ENCODE data around the gene SPIRE1.

The SPIRE1 gene

DNA sequence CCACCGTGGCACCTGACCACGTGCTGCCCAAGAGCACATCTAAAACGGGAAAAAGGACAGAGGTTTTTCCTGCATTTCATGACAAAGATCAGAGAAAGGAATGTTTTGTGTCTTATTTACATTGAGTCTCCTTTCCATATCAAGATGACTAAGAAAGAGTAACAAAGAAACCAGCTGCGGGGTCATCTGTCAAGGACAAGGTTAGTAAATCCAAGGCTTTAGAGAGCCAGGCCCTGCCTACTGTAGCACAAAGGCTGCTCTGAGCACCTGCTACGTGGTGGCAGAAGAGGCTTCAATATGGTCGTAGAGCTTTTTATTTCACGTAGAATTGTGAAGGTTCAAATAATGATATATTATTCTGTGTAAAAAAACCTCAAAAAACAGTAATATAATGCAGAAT, 199.1 kb downstream of the SPIRE1 start:
- in situ Hi-C loops (cut with MboI; ENCODE audit: low sequenced_read_pairs) = no loop called here

DNA sequence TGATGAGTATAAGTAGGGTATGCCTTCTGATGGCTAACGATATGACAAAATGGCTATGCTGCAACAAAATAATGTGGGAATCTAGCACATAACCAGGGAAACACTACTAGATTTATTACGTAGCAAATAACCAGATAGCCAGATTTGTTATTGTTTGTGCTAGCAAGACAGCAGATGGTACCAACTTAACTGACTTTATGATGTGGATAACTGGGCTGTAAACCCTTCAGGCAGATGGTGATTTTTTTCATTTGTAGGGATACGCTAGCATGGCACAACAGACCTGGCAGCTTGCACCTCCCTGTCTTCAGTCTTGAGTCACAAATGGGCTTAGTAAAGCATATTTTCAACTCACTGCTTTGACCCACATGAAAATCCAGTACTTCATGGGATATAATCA, 201.5 kb downstream of the SPIRE1 start:
- in situ Hi-C loops (cut with MboI; ENCODE audit: low sequenced_read_pairs) = no loop called here

DNA sequence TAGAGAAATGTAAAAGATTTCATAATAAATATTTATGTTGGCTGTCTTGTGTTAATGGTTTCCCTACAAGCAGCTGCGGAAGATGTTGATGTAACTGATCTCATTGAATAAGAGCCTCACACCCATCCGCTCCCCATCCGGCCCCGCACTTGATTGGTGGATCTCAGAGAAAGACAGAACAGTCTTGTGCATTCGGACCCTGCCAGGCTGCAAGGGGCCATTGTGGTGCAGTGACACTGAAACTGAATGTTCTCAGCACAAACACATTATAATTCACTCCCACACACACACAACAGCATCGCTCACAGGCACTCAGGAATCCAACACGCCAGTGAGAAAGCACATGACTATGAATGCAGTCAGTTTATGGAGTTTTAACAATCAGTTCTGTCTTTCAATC, 202.4 kb downstream of the SPIRE1 start:
- in situ Hi-C loops (cut with MboI; ENCODE audit: low sequenced_read_pairs) = no loop called here

DNA sequence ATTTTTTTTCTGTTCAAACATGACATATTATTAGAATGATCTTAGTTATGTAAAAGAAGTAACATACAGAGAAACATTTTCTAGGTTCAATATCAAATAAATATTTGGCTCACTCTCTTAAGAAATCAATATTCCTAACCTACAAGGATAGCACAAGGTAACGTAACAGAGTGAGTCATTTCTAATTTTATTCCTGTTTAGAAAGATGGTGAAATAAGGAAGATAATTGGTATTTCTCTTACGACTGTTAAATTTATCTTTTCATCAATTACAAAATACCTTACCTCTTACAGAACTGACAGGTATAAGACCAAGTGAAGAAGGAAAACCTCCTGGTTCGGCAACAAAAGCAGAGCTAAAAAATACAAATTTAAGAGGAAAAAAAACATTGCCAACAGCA, 205.1 kb downstream of the SPIRE1 start:
- in situ Hi-C loops (cut with MboI; ENCODE audit: low sequenced_read_pairs) = no loop called here

DNA sequence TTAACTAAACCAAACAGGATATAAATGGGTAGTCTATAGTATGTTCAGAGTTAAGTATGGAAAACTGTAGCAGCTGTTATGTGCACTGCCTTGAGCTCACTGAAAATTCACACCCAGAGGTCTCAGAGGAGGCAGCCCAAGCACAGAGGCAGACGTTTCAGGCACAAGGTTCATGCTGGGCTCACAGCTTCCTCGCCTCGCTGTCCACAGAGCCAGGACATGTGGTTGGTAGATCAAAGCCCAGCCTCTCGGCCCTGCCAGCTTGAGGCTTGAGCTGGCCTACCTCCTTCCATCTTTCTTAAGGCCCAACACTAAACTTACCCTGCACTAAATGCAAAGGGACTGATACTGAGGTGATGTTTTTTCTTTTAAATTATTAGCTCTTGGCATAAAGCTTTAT, 206.5 kb downstream of the SPIRE1 start:
- in situ Hi-C loops (cut with MboI; ENCODE audit: low sequenced_read_pairs) = no loop called here

DNA sequence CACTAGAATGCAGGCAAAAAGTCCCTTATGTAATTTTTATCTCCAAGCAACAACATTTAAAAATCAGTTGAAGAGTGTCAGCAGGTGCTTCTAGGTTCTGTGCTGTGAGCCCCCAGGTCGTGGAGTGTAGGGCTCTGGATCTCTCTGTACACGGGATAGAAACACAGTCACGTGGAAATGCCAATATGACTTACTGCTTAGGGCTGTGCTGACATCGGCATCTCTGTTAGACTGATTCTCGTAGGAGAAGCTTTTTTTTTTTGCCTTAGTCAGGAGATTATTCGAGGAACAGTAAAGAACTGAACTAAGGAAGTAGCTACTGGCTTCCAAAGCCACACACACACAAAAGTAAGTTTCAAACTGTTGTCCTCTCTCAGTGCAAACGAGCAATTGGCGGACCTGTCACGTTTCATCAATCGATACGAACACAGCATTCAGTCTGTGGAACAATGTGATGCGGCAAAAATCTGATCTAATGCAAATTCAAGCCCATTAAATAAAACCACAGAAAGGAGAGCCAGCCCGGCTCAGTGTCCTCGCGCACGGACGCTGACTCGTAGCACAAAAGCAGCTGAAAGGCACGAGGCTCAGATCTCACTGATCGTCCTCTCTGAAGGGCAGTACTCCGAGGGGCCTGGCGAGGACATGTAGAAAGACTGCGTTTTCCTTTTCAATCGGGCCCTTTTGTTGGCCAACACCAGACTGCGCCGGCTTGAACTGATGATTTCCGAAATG, 208.7 kb downstream of the SPIRE1 start:
- in situ Hi-C loops (cut with MboI; ENCODE audit: low sequenced_read_pairs) = no loop called here

DNA sequence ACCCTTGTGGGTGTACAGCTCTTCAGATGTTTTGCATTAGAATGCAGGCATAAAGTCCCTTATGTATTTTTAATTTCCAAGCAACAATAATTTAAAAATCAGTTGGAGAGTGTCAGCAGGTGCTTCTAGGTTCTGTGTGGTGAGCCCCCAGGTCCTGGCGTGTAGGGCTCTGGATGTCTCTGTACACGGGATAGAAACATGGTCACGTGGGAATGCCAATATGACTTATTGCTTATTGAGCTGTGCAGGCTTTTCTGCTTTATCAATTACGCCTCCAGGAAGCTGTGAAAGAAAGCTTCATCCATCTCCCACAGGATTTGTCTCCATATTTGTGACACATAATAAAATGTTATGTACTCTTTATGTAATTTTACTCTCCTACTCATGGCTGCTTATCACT, 212.4 kb downstream of the SPIRE1 start:
- in situ Hi-C loops (cut with MboI; ENCODE audit: low sequenced_read_pairs) = no loop called here

DNA sequence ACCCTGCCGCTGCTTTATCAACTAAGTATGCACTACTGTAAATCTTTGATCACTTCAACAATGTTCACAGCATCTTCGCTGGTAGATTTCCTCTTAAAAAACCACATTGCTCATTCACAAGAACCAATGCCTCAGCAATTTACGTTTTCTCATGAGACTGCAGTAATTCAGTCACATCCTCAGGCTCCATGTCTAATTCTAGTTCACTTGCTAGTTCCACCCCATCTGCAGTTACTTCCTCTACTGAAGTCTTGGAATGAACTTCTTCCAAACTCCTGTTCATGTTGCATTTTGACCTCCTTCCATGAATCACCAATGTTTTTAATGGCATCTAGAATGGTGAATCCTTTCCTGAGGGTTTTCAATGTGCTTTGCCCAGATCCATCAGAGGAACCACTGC, 214.4 kb downstream of the SPIRE1 start:
- in situ Hi-C loops (cut with MboI; ENCODE audit: low sequenced_read_pairs) = no loop called here

DNA sequence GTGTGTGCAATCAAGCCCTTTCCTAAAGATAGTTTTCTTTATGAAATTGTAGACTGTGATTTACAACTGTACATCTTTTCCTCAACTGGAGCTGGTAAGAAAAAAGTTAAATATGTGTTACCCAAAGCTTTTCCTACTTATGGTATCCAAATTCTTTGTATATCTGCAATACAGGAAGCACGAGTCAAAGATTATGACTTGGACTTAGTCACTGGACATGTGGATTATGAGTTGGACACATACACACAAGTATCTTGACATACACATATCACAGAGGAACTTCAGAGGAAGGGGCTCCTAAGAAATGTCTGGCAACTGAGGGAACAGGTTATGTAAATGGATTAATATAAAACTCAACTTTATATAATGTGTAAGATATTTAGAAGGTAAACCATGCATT, 215.0 kb downstream of the SPIRE1 start:
- in situ Hi-C loops (cut with MboI; ENCODE audit: low sequenced_read_pairs) = no loop called here

DNA sequence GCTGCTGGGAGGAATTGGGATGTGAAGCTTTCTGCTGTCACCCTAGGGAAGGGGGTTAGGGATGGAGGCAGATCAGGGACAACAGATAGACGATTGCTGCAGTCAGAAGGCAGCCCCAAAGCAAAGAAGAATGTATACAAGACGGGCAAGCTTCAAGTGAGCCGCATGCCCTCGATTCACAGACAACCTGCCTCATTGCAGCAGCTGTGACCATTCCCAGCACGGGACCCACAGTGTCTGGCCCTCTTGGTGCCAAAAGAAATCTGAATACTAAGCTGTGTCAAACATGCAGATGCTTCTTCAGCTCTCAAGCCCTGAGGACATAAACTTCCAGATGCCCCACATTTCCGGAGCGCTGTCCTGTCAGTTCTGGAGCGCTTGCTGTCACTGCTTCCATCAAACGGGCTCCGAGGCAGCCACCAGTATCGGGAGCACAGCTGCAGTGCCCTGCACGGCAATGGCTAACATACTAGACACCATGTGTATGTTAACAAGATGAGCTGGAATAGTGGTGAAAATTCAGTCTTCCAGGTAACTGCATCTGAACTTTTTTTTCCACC, 216.4 kb downstream of the SPIRE1 start:
- in situ Hi-C loops (cut with MboI; ENCODE audit: low sequenced_read_pairs) = no loop called here

DNA sequence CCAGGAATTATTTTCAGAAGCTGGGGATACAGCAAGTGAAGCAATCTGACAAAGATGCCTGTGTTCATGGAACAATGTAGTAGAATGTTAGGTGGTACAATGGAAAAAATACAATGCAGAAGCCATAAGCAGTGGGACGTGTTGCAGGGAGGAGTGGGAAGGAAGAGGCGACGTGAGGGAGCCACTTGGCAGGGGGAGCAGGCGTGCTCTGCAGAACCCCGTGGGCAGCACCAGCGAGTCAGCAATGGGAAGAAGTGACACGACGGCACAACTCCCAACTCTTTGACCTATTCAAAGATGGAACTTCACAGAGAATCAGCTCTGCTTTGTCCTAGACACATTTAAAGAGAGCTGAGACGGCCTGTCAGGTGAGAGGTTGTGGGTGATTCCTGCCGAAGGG, 219.7 kb downstream of the SPIRE1 start:
- in situ Hi-C loops (cut with MboI; ENCODE audit: low sequenced_read_pairs) = no loop called here

DNA sequence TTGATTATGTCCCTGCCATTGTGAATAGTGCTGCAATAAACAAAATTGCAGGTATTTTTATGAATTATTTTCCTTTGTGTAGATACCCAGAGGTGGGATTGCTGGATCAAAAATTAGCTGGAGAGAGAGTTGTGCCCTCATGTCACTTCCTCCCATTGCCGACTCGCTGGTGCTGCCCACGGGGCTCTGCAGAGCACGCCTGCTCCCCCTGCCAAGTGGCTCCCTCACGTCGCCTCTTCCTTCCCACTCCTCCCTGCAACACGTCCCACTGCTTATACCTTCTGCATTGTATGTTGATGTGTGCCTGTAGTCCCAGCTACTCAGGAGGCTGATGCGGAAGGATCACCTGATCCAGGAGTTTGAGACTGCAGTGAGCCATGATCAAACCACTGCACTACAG, 222.0 kb downstream of the SPIRE1 start:
- in situ Hi-C loops (cut with MboI; ENCODE audit: low sequenced_read_pairs) = no loop called here

DNA sequence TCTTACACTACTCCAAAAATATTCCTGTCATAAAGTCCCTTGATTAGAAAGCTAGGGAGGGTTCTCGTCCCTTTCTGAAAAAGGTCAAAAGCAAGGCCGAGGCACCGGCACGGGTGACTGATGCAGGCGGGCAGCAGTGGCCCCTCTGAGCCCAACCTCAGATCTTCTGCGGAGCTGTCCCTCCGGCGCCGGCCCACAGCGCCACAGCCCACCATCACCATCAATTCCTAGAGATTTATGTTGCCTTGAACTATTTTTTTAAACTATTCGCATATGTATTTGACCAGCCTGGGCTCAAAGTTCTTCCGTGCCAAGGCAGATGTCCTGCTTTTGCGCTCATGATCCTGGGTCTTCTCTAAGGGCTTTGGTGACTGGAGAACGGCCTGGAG, 223.4 kb downstream of the SPIRE1 start:
- in situ Hi-C loops (cut with MboI; ENCODE audit: low sequenced_read_pairs) = no loop called here

DNA sequence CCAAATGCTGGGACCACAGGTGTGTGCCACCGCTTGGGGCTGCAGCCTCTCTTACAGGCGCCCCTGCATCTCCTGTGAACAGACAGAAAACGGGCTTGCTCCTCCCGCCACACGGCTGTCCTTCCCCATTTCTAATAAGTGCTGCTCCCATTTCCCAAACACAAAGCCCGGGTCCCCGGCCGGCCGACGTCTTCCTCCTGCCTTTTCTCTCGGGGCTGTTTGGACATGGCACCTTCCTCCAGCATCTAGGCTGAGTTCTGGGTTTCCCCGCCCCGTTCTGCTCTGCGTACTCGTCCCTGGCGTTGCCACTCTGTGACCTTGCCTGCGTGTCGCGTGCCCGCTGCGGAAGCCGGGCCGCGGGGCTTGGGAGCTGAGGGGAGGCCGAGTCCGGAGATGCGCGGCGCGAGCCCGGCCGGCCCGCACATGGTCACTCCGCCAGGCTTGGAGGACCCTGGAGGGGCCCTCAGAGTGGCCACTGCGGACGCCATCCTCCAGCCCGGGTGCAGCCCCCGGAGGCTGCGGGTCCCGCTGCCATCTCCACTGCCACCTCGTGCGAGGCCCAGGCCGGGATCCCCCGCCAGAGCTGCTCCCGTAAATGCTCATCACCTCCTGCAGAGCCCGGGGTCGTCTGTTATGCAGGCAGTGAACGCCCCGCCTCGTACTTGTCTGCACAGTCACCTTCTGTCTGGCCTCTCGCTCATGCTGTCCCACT, 223.9 kb downstream of the SPIRE1 start:
- in situ Hi-C loops (cut with MboI; ENCODE audit: low sequenced_read_pairs) = no loop called here

DNA sequence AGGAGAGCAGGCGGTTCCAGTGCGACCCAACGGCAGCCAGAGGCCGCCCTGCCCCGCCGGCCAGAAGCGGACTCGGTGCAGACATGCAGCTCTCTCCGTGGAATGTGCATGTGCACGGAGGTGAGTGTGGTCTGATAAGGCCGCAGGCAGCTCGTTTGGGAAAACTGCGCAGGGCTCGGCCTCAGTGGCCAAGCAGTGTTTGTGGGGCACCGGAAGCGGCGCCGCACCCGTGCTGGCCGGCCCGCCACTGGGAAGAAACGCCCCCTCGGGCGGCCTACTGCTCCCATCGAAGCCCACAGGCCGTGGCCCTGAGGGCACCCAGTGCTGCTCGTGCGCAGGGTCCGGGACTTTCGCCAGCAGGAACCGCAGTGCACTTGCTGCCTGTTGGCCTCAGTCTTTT, 225.0 kb downstream of the SPIRE1 start:
- in situ Hi-C loops (cut with MboI; ENCODE audit: low sequenced_read_pairs) = no loop called here

DNA sequence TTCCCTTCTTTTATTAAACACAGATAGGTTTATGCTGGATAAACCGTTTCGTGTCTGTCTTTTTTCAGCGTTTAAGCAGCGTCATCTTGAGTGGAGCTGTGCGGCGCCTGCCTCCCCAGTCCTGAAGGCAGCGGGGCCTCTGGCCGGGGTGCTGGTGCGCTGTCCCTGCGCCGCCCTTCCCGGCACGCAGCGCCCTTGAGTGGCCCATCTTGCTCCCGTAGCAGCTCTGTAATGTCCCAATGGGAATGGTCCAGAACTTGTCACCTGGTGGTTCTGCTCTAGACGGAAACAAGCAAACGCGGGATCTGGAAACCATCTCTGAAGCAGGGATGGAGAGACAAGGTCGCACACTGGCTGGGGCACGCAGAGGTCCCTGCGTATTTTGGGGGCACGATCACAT, 225.7 kb downstream of the SPIRE1 start:
- in situ Hi-C loops (cut with MboI; ENCODE audit: low sequenced_read_pairs) = no loop called here

DNA sequence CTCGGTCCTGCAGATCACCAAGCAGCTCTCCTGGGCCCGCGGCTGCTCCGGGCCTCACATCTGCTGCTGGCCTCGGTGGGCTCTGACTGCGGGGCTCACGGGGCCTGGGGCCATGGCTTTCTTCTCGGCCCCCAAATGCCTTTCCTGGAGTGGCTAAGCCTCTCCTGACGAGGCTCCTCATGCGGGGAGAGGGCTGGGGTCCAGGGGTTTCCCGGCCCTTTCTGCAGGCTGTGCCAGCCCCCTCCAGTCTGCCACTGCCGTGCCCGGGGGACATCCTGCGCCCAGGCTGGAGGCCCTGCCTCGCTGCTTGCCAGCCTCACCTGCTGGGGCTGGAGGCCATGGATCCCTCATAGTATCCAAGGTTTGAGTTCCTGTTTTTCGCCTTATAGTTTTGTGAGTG, 226.3 kb downstream of the SPIRE1 start:
- in situ Hi-C loops (cut with MboI; ENCODE audit: low sequenced_read_pairs) = no loop called here

DNA sequence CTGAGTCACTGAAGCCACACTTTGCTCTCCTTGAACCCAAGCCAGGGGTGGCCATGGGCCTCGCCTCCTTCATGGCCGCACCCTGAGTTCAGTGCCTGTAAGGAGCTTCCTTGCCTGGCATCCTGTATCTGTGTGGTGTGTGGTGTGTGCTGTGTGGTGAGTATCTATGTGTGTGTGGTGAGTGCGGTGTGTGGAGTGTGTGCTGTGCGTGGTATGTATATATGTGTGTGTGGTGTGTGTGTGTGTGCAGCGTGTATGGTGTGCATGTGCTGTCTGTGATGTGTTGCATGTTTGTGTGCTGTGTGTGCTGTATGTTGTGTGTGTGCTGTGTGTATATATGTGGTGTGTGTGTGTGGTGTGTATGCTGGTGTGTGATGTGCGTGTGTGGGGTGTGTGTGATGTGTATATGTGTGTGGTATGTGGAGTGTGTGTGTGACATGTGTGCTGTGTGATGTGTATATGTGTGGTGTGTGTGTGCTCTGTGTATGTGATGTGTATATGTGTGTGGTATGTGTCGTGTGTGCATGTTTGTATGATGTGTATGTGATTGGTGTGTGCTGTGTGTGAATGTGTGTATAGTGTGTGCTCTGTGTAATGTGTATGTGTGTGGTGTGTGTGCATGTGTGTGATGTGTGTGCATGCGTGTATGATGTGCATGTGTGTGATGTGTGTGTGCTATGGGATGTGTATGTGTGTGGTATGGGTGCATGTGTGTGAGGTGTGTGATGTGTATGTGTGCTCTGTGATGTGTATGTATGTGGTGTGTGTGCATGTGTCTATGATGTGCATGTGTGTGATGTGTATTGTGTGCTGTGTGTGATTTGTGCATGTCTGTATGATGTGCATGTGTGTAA, 227.5 kb downstream of the SPIRE1 start:
- in situ Hi-C loops (cut with MboI; ENCODE audit: low sequenced_read_pairs) = no loop called here

DNA sequence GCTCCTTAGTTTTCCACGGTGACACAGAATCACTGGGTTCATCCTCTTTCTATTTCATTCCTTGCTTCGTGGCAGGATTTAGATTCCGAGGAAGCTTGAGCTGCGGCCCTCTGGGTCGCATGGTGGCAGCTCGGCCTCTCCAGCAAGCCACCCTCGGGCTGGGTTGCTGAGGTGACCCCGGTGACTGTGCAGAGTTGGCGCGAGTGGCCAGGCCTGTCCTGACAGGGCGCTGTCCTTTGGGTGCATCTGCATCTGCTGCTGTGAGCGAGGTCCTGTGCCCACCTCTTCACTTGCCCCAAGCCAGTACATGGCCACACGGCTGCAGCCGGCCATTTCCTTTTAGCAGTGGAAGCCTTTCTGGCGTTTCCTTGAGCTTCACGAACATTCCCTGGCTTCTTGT, 228.4 kb downstream of the SPIRE1 start:
- in situ Hi-C loops (cut with MboI; ENCODE audit: low sequenced_read_pairs) = no loop called here

DNA sequence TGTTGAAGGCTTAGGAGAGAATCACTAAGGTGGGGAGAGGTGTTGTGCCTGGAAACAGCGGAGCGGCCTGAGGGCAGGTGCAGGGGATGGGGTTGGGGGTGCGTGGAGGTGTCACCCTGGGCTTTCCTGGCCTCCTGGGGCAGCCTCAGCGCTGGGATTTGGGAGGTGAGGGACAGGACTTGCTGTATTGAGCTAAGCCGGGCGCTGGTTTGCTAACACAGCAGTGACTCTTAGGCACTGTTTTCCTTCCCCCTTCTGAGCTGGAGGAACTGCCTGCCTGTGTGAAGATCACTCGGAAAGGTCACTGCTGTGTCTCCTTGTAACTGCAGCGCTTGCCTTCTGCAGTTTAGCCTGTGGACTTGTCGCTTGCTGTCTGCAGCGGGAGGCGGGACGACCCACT, 229.0 kb downstream of the SPIRE1 start:
- in situ Hi-C loops (cut with MboI; ENCODE audit: low sequenced_read_pairs) = no loop called here

DNA sequence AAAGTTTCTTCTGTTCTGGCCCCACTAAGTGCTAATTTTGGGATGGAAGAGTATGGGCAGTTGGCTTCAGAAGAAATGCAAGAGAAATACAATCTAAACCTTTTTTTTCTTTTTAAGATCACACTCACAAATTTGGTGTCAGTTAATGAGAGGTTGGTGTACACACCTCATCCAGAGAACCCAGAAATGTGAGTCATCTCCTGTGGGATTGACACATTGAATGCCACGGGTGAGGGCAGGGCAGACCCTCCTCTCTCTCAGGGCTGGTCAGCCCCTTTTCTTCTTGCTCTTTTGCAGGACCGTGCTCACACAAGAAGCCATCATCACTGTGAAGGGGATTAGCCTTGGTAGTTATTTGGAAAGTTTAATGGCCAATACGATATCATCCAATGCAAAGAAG, 231.0 kb downstream of the SPIRE1 start:
- in situ Hi-C loops (cut with MboI; ENCODE audit: low sequenced_read_pairs) = no loop called here

DNA sequence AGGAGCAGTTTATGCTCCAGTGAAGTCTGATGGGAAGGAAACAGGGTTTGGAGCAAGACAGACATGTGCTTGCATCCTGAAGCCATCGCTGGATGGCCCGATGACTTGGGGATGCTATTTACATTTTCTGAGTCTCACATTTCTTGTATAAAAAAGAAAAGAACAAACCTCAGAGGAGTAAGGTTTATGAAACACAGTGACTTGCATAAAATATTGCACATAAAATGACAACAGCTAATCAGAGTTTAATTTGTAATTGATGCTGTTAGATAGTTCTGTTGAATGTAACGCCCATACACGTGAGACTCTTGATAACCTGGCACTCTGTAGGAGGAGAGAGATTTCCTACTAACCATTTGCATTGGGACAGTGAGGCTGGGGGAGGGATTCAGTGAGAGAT, 233.7 kb downstream of the SPIRE1 start:
- in situ Hi-C loops (cut with MboI; ENCODE audit: low sequenced_read_pairs) = no loop called here
